Measurements from ENCODE around the gene PAXX. TPM values are rescaled to one million over a fixed set of nuclear protein-coding genes. Genes with fewer than 3 reads are reported as not detected.

Gene PAXX
- total RNA-seq, 2 experiments from 2014 or later: 52.7 to 67.1 TPM

- CTCF ChIA-PET: interaction anchor here (0.7 to 1.3 kb wide), 2 partner anchors 70 to 121 kb away, joined by 4 read pairs; no protein-coding TSS in a partner anchor
- POLR2A ChIA-PET: no interaction called here
These were observed 37.7 kb upstream of the PAXX start for GRCh38 chr9:136954270-136955083.

GRCh38 chr9:136955202-136955942 lies 36.9 kb upstream of the PAXX start:
- no peaks in the 10 kb centered on the region for H3K36me3 Mint-ChIP-seq (ENCODE audit: low read depth)
- intact Hi-C loops (cut with DNase I, micrococcal nuclease): no loop called here
- DNase-seq (no peak), ATAC-seq (no peak)
- POLR2A ChIA-PET: no interaction called here
- no peaks in the 10 kb centered on the region for H3K27me3 Mint-ChIP-seq
- CTCF ChIA-PET: interaction anchor here (0.7 kb wide), 1 partner anchor 122 kb away, joined by 4 read pairs; no protein-coding TSS in a partner anchor
- H3K4me1 Mint-ChIP-seq: peaks cover 4% of the 10 kb centered on the region
- H3K4me3 Mint-ChIP-seq: no peak overlapping the region
- H3K27ac Mint-ChIP-seq: no peak overlapping the region
- peaks cover 3% of the 10 kb centered on the region for H3K9me3 Mint-ChIP-seq (ENCODE audit: low read depth)

More at GRCh38 chr9:136954270-136955083, 37.7 kb upstream of the PAXX start:
- intact Hi-C loops (cut with DNase I, micrococcal nuclease): loop anchor here in 1 of 2 experiments (5.0 kb wide), 1 partner anchor 38 kb away; the partner anchor contains the start of gene PAXX
- Mint-ChIP-seq H3K36me3 (ENCODE audit: low read depth) (no peaks in the 10 kb centered on the region), H3K27ac (no peak overlapping the region), H3K27me3 (no peaks in the 10 kb centered on the region), H3K4me1 (no peaks in the 10 kb centered on the region), H3K4me3 (no peak overlapping the region), H3K9me3 (ENCODE audit: low read depth) (peaks cover 3% of the 10 kb centered on the region)
- no peak for DNase-seq
- ATAC-seq: no peak

- Mint-ChIP-seq H3K27me3 (no peaks in the 10 kb centered on the region), H3K4me1 (peaks cover 5% of the 10 kb centered on the region), H3K27ac (no peak overlapping the region), H3K36me3 (ENCODE audit: low read depth) (no peaks in the 10 kb centered on the region), H3K4me3 (no peak overlapping the region), H3K9me3 (ENCODE audit: low read depth) (peaks cover 3% of the 10 kb centered on the region)
- ChIA-PET POLR2A (no interaction called here), CTCF (no interaction called here)
- DNase-seq (no peak), ATAC-seq (no peak)
- intact Hi-C loops (cut with DNase I, micrococcal nuclease): no loop called here
These were observed 36.3 kb upstream of the PAXX start for GRCh38 chr9:136955943-136956335.

GRCh38 chr9:136956604-136957003 lies 35.6 kb upstream of the PAXX start:
- ATAC-seq (no peak), DNase-seq (no peak)
- Mint-ChIP-seq H3K27ac (no peak overlapping the region), H3K9me3 (ENCODE audit: low read depth) (peaks cover 3% of the 10 kb centered on the region), H3K36me3 (ENCODE audit: low read depth) (no peaks in the 10 kb centered on the region), H3K27me3 (no peaks in the 10 kb centered on the region), H3K4me1 (peaks cover 5% of the 10 kb centered on the region), H3K4me3 (no peak overlapping the region)
- intact Hi-C loops (cut with DNase I, micrococcal nuclease): no loop called here
- ChIA-PET POLR2A (no interaction called here), CTCF (no interaction called here)

- CTCF ChIA-PET: no interaction called here
- H3K4me3 Mint-ChIP-seq: no peak overlapping the region
- H3K27me3 Mint-ChIP-seq: no peaks in the 10 kb centered on the region
- H3K36me3 Mint-ChIP-seq (ENCODE audit: low read depth): no peaks in the 10 kb centered on the region
- peaks cover 3% of the 10 kb centered on the region for H3K9me3 Mint-ChIP-seq (ENCODE audit: low read depth)
- H3K4me1 Mint-ChIP-seq: peaks cover 5% of the 10 kb centered on the region
- intact Hi-C loops (cut with DNase I, micrococcal nuclease): no loop called here
- DNase-seq: no peak
- POLR2A ChIA-PET: no interaction called here
- H3K27ac Mint-ChIP-seq: no peak overlapping the region
- ATAC-seq: no peak
These were observed 34.8 kb upstream of the PAXX start for GRCh38 chr9:136957461-136957860.

- no peak overlapping the region for H3K4me3 Mint-ChIP-seq
- ATAC-seq: no peak
- H3K36me3 Mint-ChIP-seq (ENCODE audit: low read depth): no peaks in the 10 kb centered on the region
- no peak overlapping the region for H3K27ac Mint-ChIP-seq
- H3K4me1 Mint-ChIP-seq: peaks cover 7% of the 10 kb centered on the region
- ChIA-PET POLR2A (no interaction called here), CTCF (no interaction called here)
- no peaks in the 10 kb centered on the region for H3K27me3 Mint-ChIP-seq
- peaks cover 3% of the 10 kb centered on the region for H3K9me3 Mint-ChIP-seq (ENCODE audit: low read depth)
- intact Hi-C loops (cut with DNase I, micrococcal nuclease): no loop called here
- no peak for DNase-seq
These were observed 34.3 kb upstream of the PAXX start for GRCh38 chr9:136957901-136958300.

- POLR2A ChIA-PET: no interaction called here
- intact Hi-C loops (cut with DNase I, micrococcal nuclease): no loop called here
- H3K4me3 Mint-ChIP-seq: no peak overlapping the region
These were observed 33.7 kb upstream of the PAXX start for GRCh38 chr9:136958473-136958872.

GRCh38 chr9:136958898-136959850 lies 33.0 kb upstream of the PAXX start:
- no peak overlapping the region for H3K4me3 Mint-ChIP-seq
- peaks cover 3% of the 10 kb centered on the region for H3K9me3 Mint-ChIP-seq (ENCODE audit: low read depth)
- intact Hi-C loops (cut with DNase I, micrococcal nuclease): no loop called here
- H3K36me3 Mint-ChIP-seq (ENCODE audit: low read depth): no peaks in the 10 kb centered on the region
- DNase-seq: no peak
- H3K27me3 Mint-ChIP-seq: no peaks in the 10 kb centered on the region
- ATAC-seq: no peak
- POLR2A ChIA-PET: no interaction called here
- peaks cover 9% of the 10 kb centered on the region for H3K4me1 Mint-ChIP-seq
- CTCF ChIA-PET: interaction anchor here (0.6 to 0.8 kb wide), 2 partner anchors 76 to 146 kb away, joined by 3 to 4 read pairs; no protein-coding TSS in a partner anchor
- H3K27ac Mint-ChIP-seq: no peak overlapping the region

More at GRCh38 chr9:136958473-136958872, 33.7 kb upstream of the PAXX start:
- H3K36me3 Mint-ChIP-seq (ENCODE audit: low read depth): no peaks in the 10 kb centered on the region
- DNase-seq (no peak), ATAC-seq (no peak)
- peaks cover 9% of the 10 kb centered on the region for H3K4me1 Mint-ChIP-seq
- no peak overlapping the region for H3K27ac Mint-ChIP-seq
- peaks cover 3% of the 10 kb centered on the region for H3K9me3 Mint-ChIP-seq (ENCODE audit: low read depth)
- CTCF ChIA-PET: interaction anchor here (0.6 kb wide), 1 partner anchor 146 kb away, joined by 3 read pairs; no protein-coding TSS in a partner anchor
- no peaks in the 10 kb centered on the region for H3K27me3 Mint-ChIP-seq

- no peak overlapping the region for H3K27ac Mint-ChIP-seq
- H3K4me3 Mint-ChIP-seq: no peak overlapping the region
- H3K36me3 Mint-ChIP-seq (ENCODE audit: low read depth): no peaks in the 10 kb centered on the region
- peaks cover 3% of the 10 kb centered on the region for H3K9me3 Mint-ChIP-seq (ENCODE audit: low read depth)
- ChIA-PET CTCF (interaction anchor here (0.6 to 0.8 kb wide), 2 partner anchors 15 to 74 kb away, joined by 3 to 4 read pairs; no protein-coding TSS in a partner anchor), POLR2A (interaction anchor here (0.6 to 0.7 kb wide), 3 partner anchors 64 to 574 kb away, joined by 4 to 7 read pairs (median 5); no protein-coding TSS in a partner anchor)
- DNase-seq (no peak), ATAC-seq (no peak)
- H3K27me3 Mint-ChIP-seq: no peaks in the 10 kb centered on the region
- peaks cover 14% of the 10 kb centered on the region for H3K4me1 Mint-ChIP-seq
- intact Hi-C loops (cut with DNase I, micrococcal nuclease): no loop called here
These were observed 31.8 kb upstream of the PAXX start for GRCh38 chr9:136960212-136960937.

- H3K27ac Mint-ChIP-seq: no peak overlapping the region
- CTCF ChIA-PET: interaction anchor here (0.6 kb wide), 1 partner anchor 15 kb away, joined by 3 read pairs; no protein-coding TSS in a partner anchor
- POLR2A ChIA-PET: no interaction called here
- ATAC-seq (no peak), DNase-seq (no peak)
- peaks cover 3% of the 10 kb centered on the region for H3K9me3 Mint-ChIP-seq (ENCODE audit: low read depth)
- no peak overlapping the region for H3K4me3 Mint-ChIP-seq
- peaks cover 19% of the 10 kb centered on the region for H3K4me1 Mint-ChIP-seq
- H3K36me3 Mint-ChIP-seq (ENCODE audit: low read depth): no peaks in the 10 kb centered on the region
- no peaks in the 10 kb centered on the region for H3K27me3 Mint-ChIP-seq
- intact Hi-C loops (cut with DNase I, micrococcal nuclease): no loop called here
These were observed 31.3 kb upstream of the PAXX start for GRCh38 chr9:136960938-136961275.
